HepG2 (cell line): Measurements from ENCODE around the gene PHEX. TPM values are rescaled to one million over a fixed set of nuclear protein-coding genes. Genes with fewer than 3 reads are reported as not detected.

Experiments
- ATAC-seq: fragments of 200-7000 bp; cut with Tn5 transposase; 3 replicates; pipeline ENCODE4 v1.9.1; 2020; ENCODE audit warnings: mild to moderate bottlenecking, moderate library complexity
- BruUV-seq: library from RNA; stranded (reverse); fragments of 400-500 nt; replicated peaks from 2 replicates; lab custom pipeline; 2021; lab: Mats Ljungman, UMichigan
- CTCF ChIA-PET: fragments of 300-600 bp; formaldehyde crosslinking; extraction: SDS; loops from one replicate; lab custom pipeline; 2021; ENCODE audit warnings: low total read pairs, inconsistent platforms, low intra/inter-chr PET ratio; lab: Yijun Ruan, JAX
- POLR2A ChIA-PET: fragments of 350-600 bp; sonication (Branson Sonifier 250); formaldehyde crosslinking; loops from one replicate; lab custom pipeline; 2020; ENCODE audit warnings: antibody characterized with exemption, inconsistent platforms; lab: Yijun Ruan, JAX
- DNase-seq: peaks from one replicate; pipeline ENCODE4 v3.0.0-alpha.2; 2015; ENCODE audit warnings: low spot score
- FAIRE-seq: peaks from 3 replicates; lab custom pipeline; 2011; peaks lifted over from hg19 to GRCh38; lab: Jason Lieb, UNC
- H2AFZ ChIP-seq: one replicate; pipeline ENCODE4 v1.6.1; 2011; ENCODE audit warnings: low read length, inconsistent platforms
- H3K27ac ChIP-seq: fragments of 300-600 bp; 3 replicates; pipeline ENCODE4 v1.8.0; 2011; ENCODE audit warnings: mixed run types, mild to moderate bottlenecking, mixed read lengths, low read length, inconsistent platforms; ENCODE audit not compliant: insufficient read depth; ENCODE audit errors: extremely low read length
- H3K27me3 ChIP-seq, 2 experiments: fragments of 200-600 bp in 1 of 2; 2 replicates in 1 of 2; 3 replicates in 1 of 2; pipeline versions ENCODE4 v1.6.0 to v1.8.0; 2011; ENCODE audit warnings: low read length in 2 of 2, mild to moderate bottlenecking in 2 of 2, moderate library complexity in 2 of 2, inconsistent platforms in 1 of 2; ENCODE audit not compliant: insufficient read depth in 2 of 2, control insufficient read depth in 1 of 2
- H3K36me3 ChIP-seq, 2 experiments: fragments of 200-600 bp in 1 of 2; replicated peaks in 1 of 2; 2 replicates in 1 of 2; 3 replicates in 1 of 2; pipeline versions ENCODE4 v1.5.1 to v1.8.0; 2011; ENCODE audit warnings: low read length in 2 of 2, inconsistent platforms in 1 of 2; ENCODE audit not compliant: insufficient read depth in 2 of 2, control insufficient read depth in 1 of 2
- H3K4me1 ChIP-seq: 2 replicates; pipeline ENCODE4 v1.5.1; 2012; ENCODE audit warnings: low read length, inconsistent platforms; ENCODE audit not compliant: insufficient read depth
- H3K4me2 ChIP-seq: 2 replicates; pipeline ENCODE4 v1.6.0; 2011; ENCODE audit warnings: low read depth, low read length, inconsistent platforms
- H3K4me3 ChIP-seq, 3 experiments: fragments of 200-600 bp in 1 of 3; sonication (generic), shearing (Covaris generic) in 1 of 3; replicated peaks in 1 of 3; 2 replicates each; pipeline ENCODE4 v1.5.1; 2011 to 2016; ENCODE audit warnings: low read length in 3 of 3, inconsistent platforms in 2 of 3, low read depth in 2 of 3, mild to moderate bottlenecking in 2 of 3, control low read depth in 1 of 3, mixed read lengths in 1 of 3; ENCODE audit not compliant: insufficient read depth in 1 of 3
- H3K79me2 ChIP-seq: one replicate; pipeline ENCODE4 v1.6.1; 2011; ENCODE audit warnings: low read length, inconsistent platforms; ENCODE audit not compliant: insufficient read depth
- H3K9ac ChIP-seq: 2 replicates; pipeline ENCODE4 v1.6.0; 2011; ENCODE audit warnings: mild to moderate bottlenecking, low read depth, low read length, inconsistent platforms; ENCODE audit not compliant: insufficient read depth
- H3K9me3 ChIP-seq: 2 replicates; pipeline ENCODE4 v1.5.1; 2012; ENCODE audit warnings: mild to moderate bottlenecking, low read length
- H4K20me1 ChIP-seq: 2 replicates; pipeline ENCODE4 v1.6.0; 2011; ENCODE audit warnings: inconsistent platforms, mild to moderate bottlenecking, low read length, moderate library complexity; ENCODE audit not compliant: insufficient read depth
- HNRNPL ChIP-seq: fragments of 200-400 bp; formaldehyde crosslinking; IDR thresholded peaks from 2 replicates; pipeline ENCODE4 v1.6.1; 2017; ENCODE audit warnings: mild to moderate bottlenecking, low read depth, low read length
- MEIS1 ChIP-seq: sonication (generic); formaldehyde crosslinking; IDR thresholded peaks from 2 replicates; pipeline ENCODE4 v1.9.0; 2021; ENCODE audit warnings: mild to moderate bottlenecking, missing genetic modification reagents, moderate library complexity, borderline replicate concordance
- MXD3 ChIP-seq: IDR thresholded peaks from 2 replicates; pipeline ENCODE4 v1.6.1; 2016; ENCODE audit warnings: mild to moderate bottlenecking, missing biosample characterization, missing genetic modification reagents
- TEAD2 ChIP-seq: sonication (generic); formaldehyde crosslinking; IDR thresholded peaks from 2 replicates; pipeline ENCODE4 v1.9.0; 2021; ENCODE audit warnings: missing genetic modification reagents
- ZBTB10 ChIP-seq: sonication (generic); formaldehyde crosslinking; IDR thresholded peaks from 2 replicates; pipeline ENCODE4 v1.4.0; 2020; ENCODE audit warnings: missing genetic modification reagents, borderline replicate concordance
- ZBTB7A ChIP-seq: sonication (generic); formaldehyde crosslinking; IDR thresholded peaks from 2 replicates; pipeline ENCODE4 v1.8.0; 2022; ENCODE audit warnings: mild to moderate bottlenecking, missing genetic modification reagents
- ZNF207 ChIP-seq: fragments of 450-650 bp; IDR thresholded peaks from 2 replicates; pipeline ENCODE4 v1.6.1; 2016; ENCODE audit warnings: antibody characterized with exemption, borderline replicate concordance
- ZNF260 ChIP-seq: sonication (generic); formaldehyde crosslinking; IDR thresholded peaks from 2 replicates; pipeline ENCODE4 v1.4.0; 2020; ENCODE audit warnings: missing genetic modification reagents, low read depth, mild to moderate bottlenecking, borderline replicate concordance
- ZNF451 ChIP-seq: sonication (generic); formaldehyde crosslinking; IDR thresholded peaks from 2 replicates; pipeline ENCODE4 v1.5.0; 2020; ENCODE audit warnings: mild to moderate bottlenecking, missing genetic modification reagents
- ZNF605 ChIP-seq: sonication (generic); formaldehyde crosslinking; IDR thresholded peaks from 2 replicates; pipeline ENCODE4 v1.8.0; 2022; ENCODE audit warnings: mild to moderate bottlenecking, missing genetic modification reagents
- ZNF83 ChIP-seq: sonication (generic); formaldehyde crosslinking; IDR thresholded peaks from 2 replicates; pipeline ENCODE4 v1.4.0; 2020; ENCODE audit warnings: missing genetic modification reagents, mild to moderate bottlenecking, borderline replicate concordance
- WGBS: methylation state at CpG from one replicate; pipeline ENCODE4 v1.1.6; 2017; ENCODE audit warnings: low lambda C conversion rate; 5-methylcytosine and 5-hydroxymethylcytosine counted together
- in situ Hi-C: cut with HindIII; loops from 2 replicates; pipeline ENCODE4 v1.10.0; 2017; ENCODE audit warnings: low pct_unique_long_range_greater_than_20kb; ENCODE audit not compliant: extremely low pct_ligation_motif_present
- intact Hi-C: fragments of 100-400 bp; cut with micrococcal nuclease; formaldehyde crosslinking; loops from one replicate; pipeline ENCODE4 v1.10.0; 2022; ENCODE audit not compliant: unreplicated experiment
- polyA plus RNA-seq, 8 experiments: library from polyadenylated mRNA; depleted of rRNA in 3 of 8; stranded (reverse) in 7 of 8; unstranded in 1 of 8; fragments of >200 nt; fragmentation: Illumina TruSeq in 4 of 8; extraction: Trizol in 4 of 8; gene quantifications; 2 replicates each; pipeline versions ENCODE4 v1.2.1 to v1.2.3, GENCODE V29; 2011 to 2016; ENCODE audit warnings: low read depth in 4 of 8, missing spikeins in 1 of 8, mixed read lengths in 1 of 8; ENCODE audit not compliant: insufficient read depth in 1 of 8
- total RNA-seq, 5 experiments: library from RNA; depleted of rRNA; stranded (reverse); fragments of >200 nt; fragmentation: Illumina TruSeq; extraction: Trizol; gene quantifications; 2 replicates each; pipeline ENCODE4 v1.2.3, GENCODE V29; 2016; ENCODE audit warnings: low read depth in 1 of 5
- TF ChIP-seq, protein P1 (sequence below): IDR thresholded peaks from 2 replicates; pipeline ENCODE4 v1.6.1; 2016; ENCODE audit warnings: mild to moderate bottlenecking
- TF ChIP-seq, protein P2 (sequence below): sonication (generic); formaldehyde crosslinking; IDR thresholded peaks from 2 replicates; pipeline ENCODE4 v1.5.0; 2020; ENCODE audit warnings: missing genetic modification reagents
- TF ChIP-seq, protein P3 (sequence below): sonication (generic); formaldehyde crosslinking; IDR thresholded peaks from 2 replicates; pipeline ENCODE4 v1.5.0; 2020; ENCODE audit warnings: missing genetic modification reagents
- TF ChIP-seq, protein P4 (sequence below): sonication (generic); formaldehyde crosslinking; IDR thresholded peaks from 2 replicates; pipeline ENCODE4 v1.4.0; 2020; ENCODE audit warnings: mild to moderate bottlenecking, missing genetic modification reagents

The PHEX gene
- total and polyA plus RNA-seq, 2 of the 13 experiments (the other 11 are each of a cell fraction or from before 2014, with no cell fraction given), result 0.01 to 0.27 TPM

DNA sequence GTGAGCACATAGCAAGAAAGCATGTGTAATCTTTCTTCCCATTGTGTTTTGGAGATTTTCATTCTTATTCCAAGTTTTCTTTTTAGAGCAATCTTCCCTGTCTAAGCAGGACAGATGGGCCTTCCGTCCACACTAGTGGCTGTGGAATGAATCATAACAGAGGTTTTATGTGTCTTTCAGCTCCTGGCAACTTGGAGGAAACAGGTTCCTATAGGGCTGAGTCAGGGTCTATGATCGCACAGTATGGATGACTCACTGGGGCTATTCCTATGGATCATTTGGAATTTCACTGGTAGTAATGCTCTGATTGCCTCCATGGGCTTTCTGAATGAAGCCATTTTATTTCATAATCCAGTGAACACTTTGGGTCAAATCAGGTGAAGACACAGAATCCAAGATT lies 188.8 kb downstream of the PHEX start:
- intact Hi-C loops, result no loop called here
- no peak for DNase-seq
- 89% methylated on average over 2 of the region's 2 CpGs for WGBS
- Histone ChIP-seq H3K27ac (no peak overlapping the region), H4K20me1 (no peaks in the 10 kb centered on the region), H3K79me2 (no peaks in the 10 kb centered on the region)
- TF ChIP-seq MXD3 (CRISPR knock-in tag) (no peak), ZNF605 (CRISPR knock-in tag) (no peak), ZNF451 (CRISPR knock-in tag) (no peak), ZBTB7A (CRISPR knock-in tag) (no peak), MEIS1 (CRISPR knock-in tag) (no peak), HNRNPL (no peak), ZNF207 (no peak), TEAD2 (CRISPR knock-in tag) (no peak), ZBTB10 (no peak), ZNF83 (CRISPR knock-in tag) (no peak), ZNF260 (CRISPR knock-in tag) (no peak)
- TF ChIP-seq, protein P1, sequence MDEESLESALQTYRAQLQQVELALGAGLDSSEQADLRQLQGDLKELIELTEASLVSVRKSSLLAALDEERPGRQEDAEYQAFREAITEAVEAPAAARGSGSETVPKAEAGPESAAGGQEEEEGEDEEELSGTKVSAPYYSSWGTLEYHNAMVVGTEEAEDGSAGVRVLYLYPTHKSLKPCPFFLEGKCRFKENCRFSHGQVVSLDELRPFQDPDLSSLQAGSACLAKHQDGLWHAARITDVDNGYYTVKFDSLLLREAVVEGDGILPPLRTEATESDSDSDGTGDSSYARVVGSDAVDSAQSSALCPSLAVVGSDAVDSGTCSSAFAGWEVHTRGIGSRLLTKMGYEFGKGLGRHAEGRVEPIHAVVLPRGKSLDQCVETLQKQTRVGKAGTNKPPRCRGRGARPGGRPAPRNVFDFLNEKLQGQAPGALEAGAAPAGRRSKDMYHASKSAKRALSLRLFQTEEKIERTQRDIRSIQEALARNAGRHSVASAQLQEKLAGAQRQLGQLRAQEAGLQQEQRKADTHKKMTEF (CRISPR knock-in tag), result no peak
- TF ChIP-seq, protein P2, sequence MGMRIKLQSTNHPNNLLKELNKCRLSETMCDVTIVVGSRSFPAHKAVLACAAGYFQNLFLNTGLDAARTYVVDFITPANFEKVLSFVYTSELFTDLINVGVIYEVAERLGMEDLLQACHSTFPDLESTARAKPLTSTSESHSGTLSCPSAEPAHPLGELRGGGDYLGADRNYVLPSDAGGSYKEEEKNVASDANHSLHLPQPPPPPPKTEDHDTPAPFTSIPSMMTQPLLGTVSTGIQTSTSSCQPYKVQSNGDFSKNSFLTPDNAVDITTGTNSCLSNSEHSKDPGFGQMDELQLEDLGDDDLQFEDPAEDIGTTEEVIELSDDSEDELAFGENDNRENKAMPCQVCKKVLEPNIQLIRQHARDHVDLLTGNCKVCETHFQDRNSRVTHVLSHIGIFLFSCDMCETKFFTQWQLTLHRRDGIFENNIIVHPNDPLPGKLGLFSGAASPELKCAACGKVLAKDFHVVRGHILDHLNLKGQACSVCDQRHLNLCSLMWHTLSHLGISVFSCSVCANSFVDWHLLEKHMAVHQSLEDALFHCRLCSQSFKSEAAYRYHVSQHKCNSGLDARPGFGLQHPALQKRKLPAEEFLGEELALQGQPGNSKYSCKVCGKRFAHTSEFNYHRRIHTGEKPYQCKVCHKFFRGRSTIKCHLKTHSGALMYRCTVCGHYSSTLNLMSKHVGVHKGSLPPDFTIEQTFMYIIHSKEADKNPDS, result no peak
- TF ChIP-seq, protein P3, sequence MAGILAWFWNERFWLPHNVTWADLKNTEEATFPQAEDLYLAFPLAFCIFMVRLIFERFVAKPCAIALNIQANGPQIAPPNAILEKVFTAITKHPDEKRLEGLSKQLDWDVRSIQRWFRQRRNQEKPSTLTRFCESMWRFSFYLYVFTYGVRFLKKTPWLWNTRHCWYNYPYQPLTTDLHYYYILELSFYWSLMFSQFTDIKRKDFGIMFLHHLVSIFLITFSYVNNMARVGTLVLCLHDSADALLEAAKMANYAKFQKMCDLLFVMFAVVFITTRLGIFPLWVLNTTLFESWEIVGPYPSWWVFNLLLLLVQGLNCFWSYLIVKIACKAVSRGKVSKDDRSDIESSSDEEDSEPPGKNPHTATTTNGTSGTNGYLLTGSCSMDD (CRISPR knock-in tag), result no peak
- TF ChIP-seq, protein P4, sequence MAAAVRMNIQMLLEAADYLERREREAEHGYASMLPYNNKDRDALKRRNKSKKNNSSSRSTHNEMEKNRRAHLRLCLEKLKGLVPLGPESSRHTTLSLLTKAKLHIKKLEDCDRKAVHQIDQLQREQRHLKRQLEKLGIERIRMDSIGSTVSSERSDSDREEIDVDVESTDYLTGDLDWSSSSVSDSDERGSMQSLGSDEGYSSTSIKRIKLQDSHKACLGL (CRISPR knock-in tag), result no peak
- TF ChIP-seq, all 625 proteins: peak for 0
- Histone ChIP-seq H3K4me2 (no peak overlapping the region), H3K27me3 (no peaks in the 10 kb centered on the region), H3K36me3 (no peaks in the 10 kb centered on the region), H2AFZ (no peak overlapping the region), H3K9me3 (no peaks in the 10 kb centered on the region), H3K4me3 (no peak overlapping the region), H3K4me1 (no peaks in the 10 kb centered on the region), H3K9ac (no peak overlapping the region)
- in situ Hi-C loops, result no loop called here
- BruUV-seq, result no TSS peak
- ChIA-PET POLR2A (no interaction called here), CTCF (no interaction called here)
- FAIRE-seq, result no peak
- no peak for ATAC-seq
